HepG2 (cell line): ENCODE data around the gene SYPL1. TPM values are rescaled to one million over a fixed set of nuclear protein-coding genes. Genes with fewer than 3 reads are reported as not detected.

ENCODE experiments used
- ATAC-seq: fragments of 200-7000 bp; cut with Tn5 transposase; 3 replicates; pipeline ENCODE4 v1.9.1; 2020; ENCODE audit warnings: mild to moderate bottlenecking, moderate library complexity
- BruUV-seq: library from RNA; stranded (reverse); fragments of 400-500 nt; replicated peaks from 2 replicates; lab custom pipeline; 2021; lab: Mats Ljungman, UMichigan
- CTCF ChIA-PET: fragments of 300-600 bp; formaldehyde crosslinking; extraction: SDS; loops from one replicate; lab custom pipeline; 2021; ENCODE audit warnings: low total read pairs, inconsistent platforms, low intra/inter-chr PET ratio; lab: Yijun Ruan, JAX
- POLR2A ChIA-PET: fragments of 350-600 bp; sonication (Branson Sonifier 250); formaldehyde crosslinking; loops from one replicate; lab custom pipeline; 2020; ENCODE audit warnings: antibody characterized with exemption, inconsistent platforms; lab: Yijun Ruan, JAX
- DNase-seq: peaks from one replicate; pipeline ENCODE4 v3.0.0-alpha.2; 2015; ENCODE audit warnings: low spot score
- FAIRE-seq: peaks from 3 replicates; lab custom pipeline; 2011; peaks lifted over from hg19 to GRCh38; lab: Jason Lieb, UNC
- H2AFZ ChIP-seq: one replicate; pipeline ENCODE4 v1.6.1; 2011; ENCODE audit warnings: low read length, inconsistent platforms
- H3K27ac ChIP-seq: fragments of 300-600 bp; 3 replicates; pipeline ENCODE4 v1.8.0; 2011; ENCODE audit warnings: mixed run types, mild to moderate bottlenecking, mixed read lengths, low read length, inconsistent platforms; ENCODE audit not compliant: insufficient read depth; ENCODE audit errors: extremely low read length
- H3K27me3 ChIP-seq, 2 experiments: fragments of 200-600 bp in 1 of 2; 2 replicates in 1 of 2; 3 replicates in 1 of 2; pipeline versions ENCODE4 v1.6.0 to v1.8.0; 2011; ENCODE audit warnings: low read length in 2 of 2, mild to moderate bottlenecking in 2 of 2, moderate library complexity in 2 of 2, inconsistent platforms in 1 of 2; ENCODE audit not compliant: insufficient read depth in 2 of 2, control insufficient read depth in 1 of 2
- H3K36me3 ChIP-seq, 2 experiments: fragments of 200-600 bp in 1 of 2; replicated peaks in 1 of 2; 2 replicates in 1 of 2; 3 replicates in 1 of 2; pipeline versions ENCODE4 v1.5.1 to v1.8.0; 2011; ENCODE audit warnings: low read length in 2 of 2, inconsistent platforms in 1 of 2; ENCODE audit not compliant: insufficient read depth in 2 of 2, control insufficient read depth in 1 of 2
- H3K4me1 ChIP-seq: 2 replicates; pipeline ENCODE4 v1.5.1; 2012; ENCODE audit warnings: low read length, inconsistent platforms; ENCODE audit not compliant: insufficient read depth
- H3K4me2 ChIP-seq: 2 replicates; pipeline ENCODE4 v1.6.0; 2011; ENCODE audit warnings: low read depth, low read length, inconsistent platforms
- H3K4me3 ChIP-seq, 3 experiments: fragments of 200-600 bp in 1 of 3; sonication (generic), shearing (Covaris generic) in 1 of 3; replicated peaks in 1 of 3; 2 replicates each; pipeline ENCODE4 v1.5.1; 2011 to 2016; ENCODE audit warnings: low read length in 3 of 3, inconsistent platforms in 2 of 3, low read depth in 2 of 3, mild to moderate bottlenecking in 2 of 3, control low read depth in 1 of 3, mixed read lengths in 1 of 3; ENCODE audit not compliant: insufficient read depth in 1 of 3
- H3K79me2 ChIP-seq: one replicate; pipeline ENCODE4 v1.6.1; 2011; ENCODE audit warnings: low read length, inconsistent platforms; ENCODE audit not compliant: insufficient read depth
- H3K9ac ChIP-seq: 2 replicates; pipeline ENCODE4 v1.6.0; 2011; ENCODE audit warnings: mild to moderate bottlenecking, low read depth, low read length, inconsistent platforms; ENCODE audit not compliant: insufficient read depth
- H3K9me3 ChIP-seq: 2 replicates; pipeline ENCODE4 v1.5.1; 2012; ENCODE audit warnings: mild to moderate bottlenecking, low read length
- H4K20me1 ChIP-seq: 2 replicates; pipeline ENCODE4 v1.6.0; 2011; ENCODE audit warnings: inconsistent platforms, mild to moderate bottlenecking, low read length, moderate library complexity; ENCODE audit not compliant: insufficient read depth
- CHD2 ChIP-seq: IDR thresholded peaks from 2 replicates; pipeline ENCODE4 v1.6.1; 2011; ENCODE audit warnings: low read depth, low read length, improper control_type of control experiment
- KDM1A ChIP-seq: IDR thresholded peaks from 2 replicates; pipeline ENCODE4 v1.6.1; 2016; ENCODE audit warnings: missing compliant biosample characterization
- KDM4B ChIP-seq: sonication (generic); formaldehyde crosslinking; IDR thresholded peaks from 2 replicates; pipeline ENCODE4 v1.4.0; 2020; ENCODE audit warnings: missing genetic modification reagents
- KDM6A ChIP-seq: IDR thresholded peaks from 2 replicates; pipeline ENCODE4 v1.6.1; 2016; ENCODE audit warnings: low read depth
- NR2F2 ChIP-seq: IDR thresholded peaks from 2 replicates; pipeline ENCODE4 v1.6.1; 2012; ENCODE audit warnings: low read depth, inconsistent platforms, borderline replicate concordance
- PITX1 ChIP-seq: sonication (generic); formaldehyde crosslinking; IDR thresholded peaks from 2 replicates; pipeline ENCODE4 v1.5.1; 2020; ENCODE audit warnings: mild to moderate bottlenecking, missing genetic modification reagents
- RBM39 ChIP-seq: fragments of 200-400 bp; formaldehyde crosslinking; IDR thresholded peaks from one replicate; pipeline ENCODE4 v1.6.1; 2018; ENCODE audit warnings: antibody characterized with exemption, mild to moderate bottlenecking, low read depth, low read length; ENCODE audit not compliant: poor library complexity, severe bottlenecking
- SAFB2 ChIP-seq: sonication (generic); formaldehyde crosslinking; IDR thresholded peaks from 2 replicates; pipeline ENCODE4 v1.5.1; 2020; ENCODE audit warnings: missing genetic modification reagents, low read depth, mild to moderate bottlenecking, borderline replicate concordance
- TOE1 ChIP-seq: sonication (generic); formaldehyde crosslinking; IDR thresholded peaks from 2 replicates; pipeline ENCODE4 v1.4.0; 2020; ENCODE audit warnings: mild to moderate bottlenecking, missing genetic modification reagents
- ZFP1 ChIP-seq: IDR thresholded peaks from 2 replicates; pipeline ENCODE4 v1.6.1; 2016
- ZNF672 ChIP-seq: sonication (generic); formaldehyde crosslinking; IDR thresholded peaks from 2 replicates; pipeline ENCODE4 v1.8.1; 2022; ENCODE audit warnings: missing genetic modification reagents
- ZNF775 ChIP-seq: sonication (generic); formaldehyde crosslinking; IDR thresholded peaks from 2 replicates; pipeline ENCODE4 v1.4.0; 2020; ENCODE audit warnings: missing genetic modification reagents, mild to moderate bottlenecking, moderate library complexity, borderline replicate concordance
- WGBS: methylation state at CpG from one replicate; pipeline ENCODE4 v1.1.6; 2017; ENCODE audit warnings: low lambda C conversion rate; 5-methylcytosine and 5-hydroxymethylcytosine counted together
- in situ Hi-C: cut with HindIII; loops from 2 replicates; pipeline ENCODE4 v1.10.0; 2017; ENCODE audit warnings: low pct_unique_long_range_greater_than_20kb; ENCODE audit not compliant: extremely low pct_ligation_motif_present
- intact Hi-C: fragments of 100-400 bp; cut with micrococcal nuclease; formaldehyde crosslinking; loops from one replicate; pipeline ENCODE4 v1.10.0; 2022; ENCODE audit not compliant: unreplicated experiment
- polyA plus RNA-seq, 8 experiments: library from polyadenylated mRNA; depleted of rRNA in 3 of 8; stranded (reverse) in 7 of 8; unstranded in 1 of 8; fragments of >200 nt; fragmentation: Illumina TruSeq in 4 of 8; extraction: Trizol in 4 of 8; gene quantifications; 2 replicates each; pipeline versions ENCODE4 v1.2.1 to v1.2.3, GENCODE V29; 2011 to 2016; ENCODE audit warnings: low read depth in 4 of 8, missing spikeins in 1 of 8, mixed read lengths in 1 of 8; ENCODE audit not compliant: insufficient read depth in 1 of 8
- total RNA-seq, 5 experiments: library from RNA; depleted of rRNA; stranded (reverse); fragments of >200 nt; fragmentation: Illumina TruSeq; extraction: Trizol; gene quantifications; 2 replicates each; pipeline ENCODE4 v1.2.3, GENCODE V29; 2016; ENCODE audit warnings: low read depth in 1 of 5
- TF ChIP-seq, protein P1 (sequence below): sonication (generic); formaldehyde crosslinking; IDR thresholded peaks from 2 replicates; pipeline ENCODE4 v1.5.1; 2020; ENCODE audit warnings: missing genetic modification reagents, mild to moderate bottlenecking, borderline replicate concordance

The SYPL1 gene
- total and polyA plus RNA-seq, 2 of the 13 experiments (the other 11 are each of a cell fraction or from before 2014, with no cell fraction given) = 27.5 to 40.2 TPM

DNA sequence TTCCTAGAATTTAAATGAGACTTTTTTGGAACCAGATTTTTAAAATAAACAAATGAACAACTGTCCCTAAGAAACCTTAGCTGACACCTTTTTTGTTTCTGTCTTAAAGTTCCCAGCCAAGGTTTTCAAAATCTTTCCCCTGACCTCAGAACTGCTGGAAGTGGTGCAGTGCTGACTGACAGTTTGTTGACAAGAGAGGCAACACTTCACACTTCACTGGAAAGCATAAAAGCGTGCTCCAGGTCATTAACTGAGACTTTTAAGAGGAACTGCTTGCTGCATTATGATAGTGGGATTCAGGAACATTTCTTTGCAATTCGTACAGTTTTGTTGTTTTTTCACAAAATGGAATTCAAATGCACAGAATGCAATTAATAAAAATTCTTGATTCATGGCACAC is 36.2 kb downstream of the SYPL1 start:
- no peak for DNase-seq
- ChIA-PET POLR2A (no interaction called here), CTCF (no interaction called here)
- H3K4me1 ChIP-seq = peaks cover 41% of the 10 kb centered on the region
- no peak for FAIRE-seq
- no peak for ATAC-seq
- no TSS peak for BruUV-seq
- H3K27ac ChIP-seq = no peak overlapping the region
- H3K79me2 ChIP-seq = no peaks in the 10 kb centered on the region
- H2AFZ ChIP-seq = no peak overlapping the region
- H3K9me3 ChIP-seq = no peaks in the 10 kb centered on the region
- no peaks in the 10 kb centered on the region for H3K36me3 ChIP-seq
- no peaks in the 10 kb centered on the region for H4K20me1 ChIP-seq
- 6% methylated on average over 2 of the region's 2 CpGs for WGBS
- H3K4me3 ChIP-seq = no peak overlapping the region
- intact Hi-C loops = no loop called here
- TF ChIP-seq TOE1 (CRISPR knock-in tag) = no peak
- TF ChIP-seq NR2F2 = no peak
- TF ChIP-seq PITX1 (CRISPR knock-in tag) = no peak
- no peak for TF ChIP-seq ZNF775 (CRISPR knock-in tag)
- TF ChIP-seq KDM1A (CRISPR knock-in tag) = no peak
- no peak for TF ChIP-seq SAFB2 (CRISPR knock-in tag)
- TF ChIP-seq, all 625 proteins: peak for 0
- no peak overlapping the region for H3K4me2 ChIP-seq
- in situ Hi-C loops = no loop called here
- H3K9ac ChIP-seq = no peak overlapping the region
- peaks cover 2 to 10% of the 10 kb centered on the region in 2 experiments; a peak in 3 of 5 replicates for H3K27me3 ChIP-seq

DNA sequence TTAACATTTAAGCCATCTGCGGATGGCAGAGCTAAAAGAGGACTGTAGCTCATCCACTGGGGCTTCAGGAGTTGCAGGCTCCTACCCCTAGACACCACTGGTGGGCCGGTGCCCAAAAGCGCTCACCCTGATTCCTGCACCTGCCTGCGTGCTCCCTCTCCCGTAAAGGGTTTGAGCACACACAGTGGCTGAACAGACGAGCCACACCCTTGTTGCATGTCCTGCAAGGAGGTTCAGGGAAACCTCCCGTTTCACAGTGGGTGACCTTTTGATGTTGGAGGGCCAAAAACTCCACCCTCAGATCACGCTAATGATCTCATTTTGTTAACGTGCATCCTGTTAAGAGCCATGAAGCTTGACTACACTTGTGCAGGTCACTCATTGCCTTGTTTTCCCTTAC is 37.9 kb downstream of the SYPL1 start:
- ChIA-PET CTCF (no interaction called here), POLR2A (no interaction called here)
- H3K27me3 ChIP-seq = peaks cover 0 to 4% of the 10 kb centered on the region in 2 experiments; a peak in 2 of 5 replicates
- H3K9ac ChIP-seq = no peak overlapping the region
- no peak for TF ChIP-seq ZNF672 (CRISPR knock-in tag)
- no peak for TF ChIP-seq KDM4B
- TF ChIP-seq, protein P1, sequence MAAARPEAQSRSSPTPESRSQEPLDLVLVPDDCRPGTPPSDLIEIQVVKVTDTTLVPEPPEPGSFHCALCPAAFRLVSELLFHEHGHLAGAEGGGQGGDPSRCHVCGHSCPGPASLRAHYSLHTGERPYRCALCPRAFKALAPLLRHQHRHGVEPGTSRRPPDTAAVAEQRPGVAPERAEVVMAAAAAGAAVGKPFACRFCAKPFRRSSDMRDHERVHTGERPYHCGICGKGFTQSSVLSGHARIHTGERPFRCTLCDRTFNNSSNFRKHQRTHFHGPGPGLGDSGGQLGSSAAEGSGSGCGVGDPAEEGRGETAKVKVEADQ (CRISPR knock-in tag) = no peak
- TF ChIP-seq RBM39 = no peak
- no peak for TF ChIP-seq ZFP1 (CRISPR knock-in tag)
- no peak for TF ChIP-seq KDM6A
- no peak for TF ChIP-seq CHD2
- H4K20me1 ChIP-seq = no peaks in the 10 kb centered on the region
- H3K4me3 ChIP-seq = no peak overlapping the region
- ATAC-seq = no peak
- H3K27ac ChIP-seq = no peak overlapping the region
- peaks cover 58% of the 10 kb centered on the region for H3K4me1 ChIP-seq
- in situ Hi-C loops = no loop called here
- H3K79me2 ChIP-seq = no peaks in the 10 kb centered on the region
- no peaks in the 10 kb centered on the region for H3K9me3 ChIP-seq
- no peaks in the 10 kb centered on the region for H3K36me3 ChIP-seq
- no peak overlapping the region for H2AFZ ChIP-seq
- no TSS peak for BruUV-seq
- intact Hi-C loops = no loop called here
- no peak for DNase-seq
- FAIRE-seq = no peak
- H3K4me2 ChIP-seq = no peak overlapping the region
- 27% methylated on average over 8 of the region's 9 CpGs for WGBS
